Measurements from ENCODE around the gene NQO2.
A peak's percentile ranks its signal among the peaks of the same experiment; 100 is the strongest.
"Not testable (repeated sequence)": the region's sequence is repeated elsewhere in the genome, so short reads cannot be mapped to it uniquely, and the experiment has no call there.

Gene NQO2

DNA sequence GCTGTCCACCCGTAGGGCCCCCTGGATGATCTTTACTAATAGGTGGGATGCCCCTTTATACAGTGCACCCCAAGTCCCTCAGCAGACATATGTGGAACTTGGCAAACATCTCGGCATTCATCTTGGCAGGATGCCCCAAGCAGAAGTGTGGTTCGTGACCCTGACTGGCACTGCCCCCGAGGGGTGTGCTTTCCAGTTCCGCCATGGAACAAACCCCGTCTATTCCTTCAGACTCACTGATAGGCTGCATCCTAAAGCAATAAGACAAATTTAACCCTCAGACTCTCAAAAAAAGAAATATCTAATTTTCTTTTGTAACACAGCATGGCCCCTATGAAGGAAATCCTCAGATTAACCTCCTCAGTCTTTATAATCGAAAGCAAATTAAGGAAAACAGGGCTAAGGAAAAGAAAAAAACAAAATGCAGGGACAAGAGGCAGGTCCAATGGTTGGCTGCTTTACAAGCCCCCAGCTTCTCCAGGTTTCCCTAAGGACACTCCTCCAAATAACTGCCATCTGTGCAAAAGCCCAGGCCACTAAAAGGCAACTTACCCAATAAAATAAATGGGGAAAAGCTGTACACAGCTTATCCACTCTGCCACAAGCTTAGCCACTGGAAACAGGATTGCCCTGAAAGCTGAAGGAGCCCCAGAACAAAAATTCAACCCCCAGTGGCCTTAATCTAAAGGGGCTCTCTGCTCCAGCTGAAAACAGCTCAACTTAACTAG lies 38.1 kb downstream of the NQO2 start:
- no peak for DNase-seq (ENCODE audit: low read depth in 2 of 3, low spot score in 1 of 3)

- DNase-seq (ENCODE audit: low read depth in 2 of 3, low spot score in 1 of 3) = no peak
Measured at GRCh38 chr6:3039384-3039783, 39.7 kb downstream of the NQO2 start.

- no peak for DNase-seq (ENCODE audit: low read depth in 2 of 3, low spot score in 1 of 3)
Measured at GRCh38 chr6:3041147-3041546, 41.5 kb downstream of the NQO2 start.

DNA sequence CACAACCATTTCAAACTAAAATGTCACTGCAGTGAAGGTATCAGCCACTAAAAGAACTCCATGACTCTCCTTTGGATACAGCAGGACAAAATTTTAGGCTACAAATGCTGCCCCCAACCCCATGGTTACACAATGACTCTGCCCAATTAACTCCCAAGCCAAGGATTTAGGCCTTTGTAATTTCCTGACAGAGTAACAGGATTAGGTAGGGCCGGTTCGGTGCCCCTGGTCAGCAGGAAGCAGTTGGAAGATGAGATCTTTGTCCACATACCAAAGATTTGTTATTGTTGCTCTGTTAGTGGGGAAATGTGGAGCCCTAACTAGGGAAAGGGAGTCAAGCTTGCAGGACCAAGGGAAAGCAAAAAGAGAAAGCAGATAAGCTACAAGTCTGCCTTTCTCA lies 41.9 kb downstream of the NQO2 start:
- no peak for DNase-seq (ENCODE audit: low read depth in 2 of 3, low spot score in 1 of 3)

GRCh38 chr6:3045369-3045768 lies 45.7 kb downstream of the NQO2 start:
- DNase-seq (ENCODE audit: low read depth in 2 of 3, low spot score in 1 of 3) = no peak

GRCh38 chr6:3045777-3046176 lies 46.1 kb downstream of the NQO2 start:
- no peak for DNase-seq (ENCODE audit: low read depth in 2 of 3, low spot score in 1 of 3)

GRCh38 chr6:3046295-3046694 lies 46.6 kb downstream of the NQO2 start:
- DNase-seq (ENCODE audit: low read depth in 2 of 3, low spot score in 1 of 3) = no peak

GRCh38 chr6:3048009-3048408 lies 48.3 kb downstream of the NQO2 start:
- not testable (repeated sequence) for DNase-seq (ENCODE audit: low read depth in 2 of 3, low spot score in 1 of 3)

DNA sequence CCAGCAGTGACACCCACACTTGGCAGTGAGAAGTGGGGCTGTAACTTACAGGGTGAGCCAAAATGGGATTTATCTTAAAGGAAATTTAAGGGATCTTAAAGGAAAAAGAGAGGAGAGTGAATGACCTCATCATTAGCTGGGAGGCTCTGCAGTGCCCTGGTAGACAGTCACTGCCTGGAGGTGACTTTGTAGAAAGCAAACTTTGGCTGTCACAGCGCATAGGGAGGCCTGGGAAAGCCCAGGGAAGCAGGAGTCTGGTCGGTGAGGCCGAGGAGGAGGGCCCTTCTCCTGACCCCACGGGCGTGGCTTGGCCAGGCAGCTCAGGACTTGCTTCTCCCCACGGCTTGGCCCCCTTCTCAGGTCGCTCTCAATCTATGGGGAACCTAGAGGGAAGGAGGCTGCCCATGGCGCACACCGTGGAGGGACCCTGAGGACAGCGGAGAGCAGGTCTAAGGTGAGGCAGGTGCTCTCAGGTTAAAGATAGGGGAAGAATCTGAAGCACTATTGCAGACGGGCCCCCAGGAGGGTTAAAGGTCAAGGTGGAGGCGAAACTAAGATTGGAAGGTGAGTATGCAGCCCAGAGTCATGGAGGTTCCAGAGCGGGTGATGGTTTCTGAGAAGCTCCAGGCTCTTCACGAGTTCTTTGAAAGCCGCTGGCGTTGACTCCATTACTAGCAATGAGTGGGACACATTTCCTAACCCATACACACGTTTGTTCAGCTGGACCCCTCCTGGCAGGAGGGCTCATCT lies 53.0 kb downstream of the NQO2 start:
- no peak for DNase-seq (ENCODE audit: low read depth in 2 of 3, low spot score in 1 of 3)

DNA sequence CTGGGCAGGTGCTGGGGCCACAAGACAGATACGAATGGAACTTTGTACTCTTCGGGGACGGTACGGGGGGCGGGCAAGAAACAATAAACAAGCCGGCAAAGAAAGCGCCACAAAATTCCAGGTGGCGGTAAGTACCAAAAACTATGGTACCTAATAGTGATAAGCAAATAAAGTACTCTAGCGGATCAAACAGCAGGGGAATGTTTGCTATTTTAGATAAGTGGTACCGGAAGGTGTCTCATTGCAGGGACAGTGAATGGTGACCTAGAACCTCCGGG lies 53.5 kb downstream of the NQO2 start:
- DNase-seq (ENCODE audit: low read depth in 2 of 3, low spot score in 1 of 3) = no peak

- DNase-seq (ENCODE audit: low read depth in 2 of 3, low spot score in 1 of 3) = not testable (repeated sequence)
Measured at GRCh38 chr6:3054229-3055157, 54.8 kb downstream of the NQO2 start.

- DNase-seq (ENCODE audit: low read depth in 2 of 3, low spot score in 1 of 3) = not testable (repeated sequence)
Measured at GRCh38 chr6:3055158-3055499, 55.4 kb downstream of the NQO2 start.

DNA sequence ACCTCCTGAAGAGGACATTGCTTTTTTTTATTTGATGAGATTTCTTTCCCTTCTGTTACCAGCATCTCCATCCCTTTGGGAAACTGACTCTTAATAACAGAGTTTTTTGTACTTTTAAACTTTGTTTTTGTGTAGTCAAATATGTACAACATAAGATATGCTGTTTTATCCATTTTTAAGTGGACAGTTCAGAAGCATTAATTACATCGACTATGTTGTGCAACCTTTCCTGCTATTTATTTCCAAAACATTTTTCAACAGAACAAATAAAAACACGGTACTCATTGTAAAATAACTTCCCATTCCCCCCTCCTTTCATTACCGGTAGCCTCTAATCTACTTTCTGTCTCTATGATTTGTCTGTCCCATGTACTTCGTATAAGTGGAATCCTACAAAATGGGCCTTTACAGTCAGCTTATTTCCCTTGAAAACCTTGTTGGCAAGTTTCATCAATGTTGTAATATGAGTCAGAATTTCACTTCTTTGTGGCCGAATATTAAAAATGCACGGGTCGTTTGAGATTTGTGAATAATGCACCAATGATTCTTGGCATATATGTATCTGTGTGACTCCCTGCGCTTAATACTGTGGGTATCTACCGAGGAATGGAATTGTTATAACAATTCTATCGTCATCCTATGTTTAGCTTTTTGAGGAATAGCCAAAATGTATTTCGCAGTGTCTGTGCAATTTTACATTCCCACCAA lies 57.5 kb downstream of the NQO2 start:
- no peak for DNase-seq (ENCODE audit: low read depth in 2 of 3, low spot score in 1 of 3)

GRCh38 chr6:3058957-3059356 lies 59.3 kb downstream of the NQO2 start:
- DNase-seq (ENCODE audit: low read depth in 2 of 3, low spot score in 1 of 3) = no peak

DNA sequence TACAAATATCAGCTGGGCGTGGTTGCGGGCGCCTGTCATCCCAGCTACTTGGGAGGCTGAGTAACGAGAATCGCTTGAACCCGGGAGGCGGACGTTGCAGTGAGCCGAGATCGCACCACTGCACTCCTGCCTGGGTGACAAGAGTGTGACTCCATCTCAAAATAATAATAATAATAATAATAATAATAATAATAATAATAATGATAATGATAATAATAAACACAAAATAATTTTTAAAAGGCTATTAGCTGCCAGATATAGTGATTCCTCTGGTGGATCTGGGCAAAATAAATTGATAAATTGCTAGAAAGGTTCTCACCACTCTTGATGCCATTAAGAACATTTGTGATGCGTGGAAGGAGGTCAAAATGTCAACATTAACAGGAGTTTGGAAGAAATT lies 60.4 kb downstream of the NQO2 start:
- not testable (repeated sequence) for DNase-seq (ENCODE audit: low read depth in 2 of 3, low spot score in 1 of 3)

DNA sequence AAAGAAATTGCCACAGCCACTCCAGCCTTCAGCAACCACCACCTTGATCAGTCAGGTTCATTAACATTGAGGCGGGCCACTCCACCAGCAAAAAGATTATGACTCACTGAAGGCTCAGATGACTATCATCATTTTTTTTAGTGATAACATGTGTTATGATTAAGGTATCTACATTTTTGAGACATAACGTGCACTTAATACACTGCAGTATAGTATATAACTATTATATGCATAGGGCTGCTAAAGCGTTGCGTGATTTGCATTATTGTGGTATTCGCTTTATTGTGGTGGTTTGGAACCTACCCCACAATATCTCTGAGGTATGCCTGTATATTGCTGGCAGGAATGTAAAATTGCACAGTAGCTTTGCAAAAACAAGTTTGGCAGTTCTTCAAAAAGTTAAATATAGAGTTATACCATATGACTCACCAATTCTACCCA lies 61.8 kb downstream of the NQO2 start:
- DNase-seq (ENCODE audit: low read depth in 2 of 3, low spot score in 1 of 3) = no peak

GRCh38 chr6:3063340-3063732 lies 63.6 kb downstream of the NQO2 start:
- DNase-seq (ENCODE audit: low read depth in 2 of 3, low spot score in 1 of 3) = not testable (repeated sequence)

DNA sequence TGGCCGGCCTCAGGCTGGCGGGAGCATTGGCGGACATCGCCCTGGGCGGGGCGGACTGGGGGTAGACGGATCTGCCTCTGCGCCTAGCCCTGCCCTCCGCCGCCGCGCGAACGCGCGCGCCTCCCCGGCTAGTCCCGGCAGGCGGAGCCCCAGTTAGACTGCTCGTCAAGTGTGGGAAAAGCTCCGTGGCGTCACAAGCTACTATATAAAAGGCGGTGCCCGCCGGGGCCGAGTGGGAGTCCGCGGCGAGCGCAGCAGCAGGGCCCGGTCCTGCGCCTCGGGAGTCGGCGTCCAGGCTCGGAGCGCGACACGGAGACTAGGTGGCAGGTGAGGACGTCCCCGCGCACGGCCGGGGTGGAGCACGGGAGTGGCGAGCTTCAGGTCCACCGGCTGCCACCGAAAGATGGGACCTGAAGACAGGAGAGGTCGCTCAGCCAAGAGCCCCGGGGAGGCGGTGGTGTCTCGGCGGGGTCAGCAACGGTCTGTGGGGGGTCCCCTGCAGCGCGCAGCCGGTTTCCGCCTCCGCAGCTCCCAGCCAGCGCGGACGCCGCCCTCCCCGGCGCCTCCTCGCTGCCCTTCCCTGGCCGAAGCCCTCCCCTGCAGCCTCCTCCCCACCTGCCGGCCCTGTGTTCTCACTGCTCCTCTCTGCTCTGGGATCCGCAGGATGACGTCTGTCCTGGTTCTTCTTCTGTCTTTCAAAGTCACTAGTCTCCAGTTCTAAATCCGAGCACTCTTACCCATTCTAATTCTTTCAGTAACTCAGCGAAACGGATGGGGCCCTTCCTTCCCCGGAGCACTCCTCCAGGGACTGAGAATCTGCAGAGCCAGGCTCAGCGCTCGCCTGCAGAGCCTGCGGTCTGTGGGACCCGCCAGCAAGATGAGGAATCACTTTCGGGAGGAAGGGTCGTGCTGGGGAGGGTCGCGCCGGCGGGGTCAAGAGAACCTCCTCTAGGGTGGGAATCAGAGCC lies 64.3 kb downstream of the NQO2 start:
- DNase-seq (ENCODE audit: low read depth in 2 of 3, low spot score in 1 of 3) = peak; percentile 81 to 89 (median 86)

- DNase-seq (ENCODE audit: low read depth in 2 of 3, low spot score in 1 of 3) = peak; percentile 89 to 93 (median 91)
Measured at GRCh38 chr6:3068329-3069214, 68.9 kb downstream of the NQO2 start, which contains the start of gene RIPK1. TSS of gene RIPK1 (plus strand) at chr6:3068494. CDS start at chr6:3076824, 8,330 bp downstream.

All from stimulated activated CD4-positive, alpha-beta T cell treated with anti-CD3 and anti-CD28 coated beads, Interleukin-12 subunit alpha, Interleukin-12 subunit beta, amount 100 ng/mL, for 48 hours (primary cell).